ENCODE results near the gene ASPDH. TPM values are rescaled to one million over a fixed set of nuclear protein-coding genes. Genes with fewer than 3 reads are reported as not detected.

The ASPDH gene
- total and polyA plus RNA-seq, 2 of the 13 experiments (the other 11 are each of a cell fraction or from before 2014, with no cell fraction given), result 2.2 to 3.3 TPM

DNA sequence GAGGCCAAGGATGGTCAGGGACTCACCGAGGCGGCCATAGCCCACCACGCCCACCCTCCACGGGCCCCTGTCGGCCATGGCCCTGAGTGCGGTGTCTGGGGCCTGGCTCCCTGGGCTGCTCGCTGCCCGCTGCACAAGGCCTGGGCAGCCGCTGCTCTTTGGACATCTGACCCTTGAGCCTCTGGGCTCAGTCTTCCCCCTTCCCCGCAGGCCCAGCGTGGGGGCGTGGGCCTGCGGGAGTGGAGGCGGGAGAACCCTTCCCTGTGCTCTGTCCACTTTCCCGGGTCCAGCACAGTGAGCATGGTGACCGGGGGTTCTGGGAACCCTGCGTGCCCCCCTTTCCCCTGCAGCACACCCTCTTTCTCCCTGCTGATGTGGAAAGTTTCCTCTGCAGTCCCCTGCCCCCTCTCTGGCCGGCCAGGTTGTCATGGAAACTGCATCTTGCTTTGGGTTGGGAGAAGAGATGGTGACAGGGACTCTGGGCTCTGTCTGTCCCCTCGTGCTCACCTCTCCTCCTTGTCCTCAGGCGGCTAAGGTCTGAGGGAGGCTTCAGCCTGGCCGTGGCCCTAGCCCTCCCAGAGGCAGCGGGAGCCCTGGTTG, at the start of gene ASPDH (continued):
- no peak for TF ChIP-seq ZNF646 (CRISPR knock-in tag; IDR thresholded peaks at IDR 0.05)
- TF ChIP-seq ZNF510 (CRISPR knock-in tag; IDR thresholded peaks at IDR 0.05; ENCODE audit: low read depth), result no peak
- no peak for TF ChIP-seq GATA4 (IDR thresholded peaks at IDR 0.05; ENCODE audit: borderline replicate concordance, low read depth)
- TF ChIP-seq MED13 (CRISPR knock-in tag; IDR thresholded peaks at IDR 0.05), result no peak
- peak; percentile 76; the same call in 1 of the 2 replicates for TF ChIP-seq KDM3A (CRISPR knock-in tag; IDR thresholded peaks at IDR 0.05; ENCODE audit: low read depth)
- TF ChIP-seq ZFP91 (CRISPR knock-in tag; IDR thresholded peaks at IDR 0.05; ENCODE audit: borderline replicate concordance), result 0 out of 2 replicates have a peak, but pooled peaks have one; percentile 30
- TF ChIP-seq KMT2A (CRISPR knock-in tag; IDR thresholded peaks at IDR 0.05), result no peak
- TF ChIP-seq DPF2 (CRISPR knock-in tag; IDR thresholded peaks at IDR 0.05; ENCODE audit: borderline replicate concordance, low read depth), result 0 out of 2 replicates have a peak, but pooled peaks have one; percentile 28
- TF ChIP-seq ZNF281 (CRISPR knock-in tag; IDR thresholded peaks at IDR 0.05; ENCODE audit: borderline replicate concordance), result peak; percentile 25; the same call in 1 of the 2 replicates
- TF ChIP-seq KAT8 (CRISPR knock-in tag; IDR thresholded peaks at IDR 0.05), result peak; percentile 42; the same call in 1 of the 2 replicates
- no peak for TF ChIP-seq ZNF850 (CRISPR knock-in tag; conservative IDR thresholded peaks at IDR 0.05)
- TF ChIP-seq NCOA2 (CRISPR knock-in tag; IDR thresholded peaks at IDR 0.05), result no peak
- TF ChIP-seq NR2F1 (CRISPR knock-in tag; IDR thresholded peaks at IDR 0.05), result 0 out of 4 replicates have a peak, but pooled peaks have one; percentile 18 to 22
- TF ChIP-seq ZNF496 (CRISPR knock-in tag; IDR thresholded peaks at IDR 0.05; ENCODE audit: insufficient replicate concordance), result no peak
- no peak for TF ChIP-seq MTA3 (CRISPR knock-in tag; IDR thresholded peaks at IDR 0.05)
- no peak for TF ChIP-seq ZNF670 (CRISPR knock-in tag; IDR thresholded peaks at IDR 0.05; ENCODE audit: borderline replicate concordance)
